KMS-11 (cell line): ENCODE results near the gene ERO1A.

Source experiments
- H2AFZ ChIP-seq: fragments of 200-600 bp; sonication (generic); 2 replicates; pipeline ENCODE4 v1.6.1; 2016; ENCODE audit warnings: antibody characterized with exemption, mixed run types, low read depth
- H3K27ac ChIP-seq: fragments of 200-600 bp; sonication (generic); 2 replicates; pipeline ENCODE4 v1.6.1; 2016; ENCODE audit warnings: mild to moderate bottlenecking, mixed run types
- H3K27me3 ChIP-seq: fragments of 200-600 bp; sonication (generic); 2 replicates; pipeline ENCODE4 v1.6.1; 2017; ENCODE audit warnings: mild to moderate bottlenecking, low read depth, mixed run types, moderate library complexity; ENCODE audit not compliant: insufficient read depth
- H3K36me3 ChIP-seq: fragments of 200-600 bp; sonication (generic); 2 replicates; pipeline ENCODE4 v1.6.1; 2017; ENCODE audit warnings: mild to moderate bottlenecking, mixed run types; ENCODE audit not compliant: insufficient read depth
- H3K4me1 ChIP-seq: fragments of 200-600 bp; sonication (generic); 2 replicates; pipeline ENCODE4 v1.6.1; 2016; ENCODE audit warnings: mild to moderate bottlenecking, low read depth, mixed run types; ENCODE audit not compliant: poor library complexity, severe bottlenecking
- H3K4me2 ChIP-seq: fragments of 200-600 bp; sonication (generic); 2 replicates; pipeline ENCODE4 v1.7.0; 2016; ENCODE audit warnings: mild to moderate bottlenecking, mixed run types
- H3K4me3 ChIP-seq: fragments of 200-600 bp; sonication (generic); IDR thresholded peaks from 2 replicates; pipeline ENCODE4 v1.6.1; 2017; ENCODE audit warnings: low read depth, low read length, mixed read lengths; ENCODE audit not compliant: insufficient read depth
- H3K79me2 ChIP-seq: fragments of 200-600 bp; sonication (generic); 2 replicates; pipeline ENCODE4 v1.6.1; 2016; ENCODE audit warnings: low read depth, mixed run types; ENCODE audit not compliant: insufficient read depth
- H3K9ac ChIP-seq: fragments of 200-600 bp; sonication (generic); 2 replicates; pipeline ENCODE4 v1.6.1; 2016; ENCODE audit warnings: mild to moderate bottlenecking, mixed run types
- H4K20me1 ChIP-seq: fragments of 200-600 bp; sonication (generic); 2 replicates; pipeline ENCODE4 v1.6.1; 2016; ENCODE audit warnings: mild to moderate bottlenecking, mixed run types; ENCODE audit not compliant: insufficient read depth
- TF ChIP-seq, protein P1 (sequence below): fragments of 200-600 bp; sonication (generic); conservative IDR thresholded peaks from 2 replicates; pipeline ENCODE4 v1.6.1; 2017; ENCODE audit warnings: low read depth, mild to moderate bottlenecking, antibody characterized with exemption, low read length, moderate library complexity, mixed read lengths

ERO1A gene

DNA sequence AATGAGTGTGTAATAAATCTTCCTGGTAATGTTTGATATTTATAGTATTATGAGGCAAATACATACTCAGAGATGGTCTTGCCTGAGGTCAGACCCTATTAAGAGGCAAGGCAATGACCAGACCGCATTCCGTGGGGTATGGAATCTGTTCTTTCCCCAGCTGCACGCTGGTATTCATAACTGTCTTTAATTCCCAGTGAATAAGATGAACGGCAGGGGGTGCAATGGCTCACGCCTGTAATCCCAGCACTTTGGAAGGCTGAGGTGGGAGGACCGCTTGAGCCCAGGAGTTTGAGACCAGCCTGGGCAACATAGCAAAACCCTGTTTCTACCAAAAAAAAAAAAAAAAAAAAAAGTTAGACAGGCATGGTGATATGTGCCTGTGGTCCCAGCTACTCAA, 44.6 kb downstream of the ERO1A start:
- H3K4me3 ChIP-seq: no peak overlapping the region
- no peak overlapping the region for H3K4me2 ChIP-seq
- no peaks in the 10 kb centered on the region for H4K20me1 ChIP-seq
- no peak overlapping the region for H3K9ac ChIP-seq
- H3K36me3 ChIP-seq: peaks cover 4% of the 10 kb centered on the region; the same call in 1 of the 2 replicates
- TF ChIP-seq, protein P1, sequence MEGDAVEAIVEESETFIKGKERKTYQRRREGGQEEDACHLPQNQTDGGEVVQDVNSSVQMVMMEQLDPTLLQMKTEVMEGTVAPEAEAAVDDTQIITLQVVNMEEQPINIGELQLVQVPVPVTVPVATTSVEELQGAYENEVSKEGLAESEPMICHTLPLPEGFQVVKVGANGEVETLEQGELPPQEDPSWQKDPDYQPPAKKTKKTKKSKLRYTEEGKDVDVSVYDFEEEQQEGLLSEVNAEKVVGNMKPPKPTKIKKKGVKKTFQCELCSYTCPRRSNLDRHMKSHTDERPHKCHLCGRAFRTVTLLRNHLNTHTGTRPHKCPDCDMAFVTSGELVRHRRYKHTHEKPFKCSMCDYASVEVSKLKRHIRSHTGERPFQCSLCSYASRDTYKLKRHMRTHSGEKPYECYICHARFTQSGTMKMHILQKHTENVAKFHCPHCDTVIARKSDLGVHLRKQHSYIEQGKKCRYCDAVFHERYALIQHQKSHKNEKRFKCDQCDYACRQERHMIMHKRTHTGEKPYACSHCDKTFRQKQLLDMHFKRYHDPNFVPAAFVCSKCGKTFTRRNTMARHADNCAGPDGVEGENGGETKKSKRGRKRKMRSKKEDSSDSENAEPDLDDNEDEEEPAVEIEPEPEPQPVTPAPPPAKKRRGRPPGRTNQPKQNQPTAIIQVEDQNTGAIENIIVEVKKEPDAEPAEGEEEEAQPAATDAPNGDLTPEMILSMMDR: no peak
- no peaks in the 10 kb centered on the region for H3K27me3 ChIP-seq
- H3K27ac ChIP-seq: no peak overlapping the region
- no peaks in the 10 kb centered on the region for H3K4me1 ChIP-seq
- no peak overlapping the region for H2AFZ ChIP-seq
- no peaks in the 10 kb centered on the region for H3K79me2 ChIP-seq

DNA sequence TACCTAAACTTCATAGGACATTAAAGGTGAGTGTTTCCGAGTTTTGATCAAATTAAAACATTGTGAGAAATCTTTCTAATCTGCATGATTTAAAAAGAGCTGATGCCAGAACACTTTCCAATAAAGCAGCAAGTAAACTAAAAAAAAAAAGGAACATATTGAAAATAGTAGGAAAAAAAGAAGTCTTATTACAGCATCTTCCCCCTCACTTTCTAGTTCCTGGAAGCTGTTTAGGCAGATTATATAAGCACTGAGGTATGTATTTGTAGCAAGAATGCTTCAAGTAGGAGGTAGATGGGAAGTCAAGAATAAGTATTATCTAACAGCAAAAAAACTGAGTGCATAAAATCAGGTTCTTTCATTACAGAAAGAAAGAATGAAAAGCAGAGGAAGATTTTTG, 45.8 kb downstream of the ERO1A start:
- H3K27ac ChIP-seq: no peak overlapping the region
- no peaks in the 10 kb centered on the region for H3K4me1 ChIP-seq
- H3K27me3 ChIP-seq: no peaks in the 10 kb centered on the region
- no peak overlapping the region for H2AFZ ChIP-seq
- H3K4me2 ChIP-seq: no peak overlapping the region
- H3K4me3 ChIP-seq: no peak overlapping the region
- no peaks in the 10 kb centered on the region for H3K79me2 ChIP-seq
- peaks cover 6% of the 10 kb centered on the region; the same call in 1 of the 2 replicates for H3K36me3 ChIP-seq
- TF ChIP-seq, protein P1: no peak
- H4K20me1 ChIP-seq: no peaks in the 10 kb centered on the region
- no peak overlapping the region for H3K9ac ChIP-seq

DNA sequence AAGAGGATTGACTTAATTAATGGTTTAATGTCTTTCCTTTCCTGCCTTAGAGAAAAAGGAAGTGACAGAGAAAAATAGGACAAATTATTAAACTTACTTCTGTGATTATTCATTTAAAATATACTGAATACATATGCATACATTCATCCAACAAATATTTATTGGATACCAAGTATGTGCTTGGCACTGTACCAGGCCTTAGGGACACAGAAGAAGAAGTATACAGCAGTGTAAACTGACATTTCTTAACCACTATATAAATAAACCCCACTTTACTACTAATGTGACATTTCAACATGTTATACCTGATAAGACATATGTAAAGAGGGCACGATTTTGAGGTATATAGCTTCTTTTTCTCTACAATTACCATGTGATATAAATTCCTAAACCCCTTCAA, 53.6 kb downstream of the ERO1A start:
- H3K4me3 ChIP-seq: no peak overlapping the region
- H4K20me1 ChIP-seq: no peaks in the 10 kb centered on the region
- no peak overlapping the region for H2AFZ ChIP-seq
- H3K27ac ChIP-seq: no peak overlapping the region
- no peaks in the 10 kb centered on the region for H3K4me1 ChIP-seq
- TF ChIP-seq, protein P1: no peak
- H3K27me3 ChIP-seq: no peaks in the 10 kb centered on the region
- H3K36me3 ChIP-seq: peaks cover 6% of the 10 kb centered on the region; the same call in 1 of the 2 replicates
- H3K4me2 ChIP-seq: no peak overlapping the region
- H3K79me2 ChIP-seq: no peaks in the 10 kb centered on the region
- no peak overlapping the region for H3K9ac ChIP-seq

GRCh38 chr14:52640137-52640536, 55.2 kb downstream of the ERO1A start:
- Histone ChIP-seq H3K27ac (no peak overlapping the region), H2AFZ (no peak overlapping the region), H3K79me2 (no peaks in the 10 kb centered on the region), H4K20me1 (no peaks in the 10 kb centered on the region), H3K27me3 (no peaks in the 10 kb centered on the region), H3K9ac (no peak overlapping the region), H3K4me1 (no peaks in the 10 kb centered on the region), H3K4me2 (no peak overlapping the region), H3K36me3 (no peaks in the 10 kb centered on the region), H3K4me3 (no peak overlapping the region)
- TF ChIP-seq, protein P1: no peak
